ENCODE measurements around the gene NFATC1. TPM values are rescaled to one million over a fixed set of nuclear protein-coding genes. Genes with fewer than 3 reads are reported as not detected.

NFATC1 gene
- total RNA-seq, 5 donors from 2014 or later (not counting 1 experiment from before 2014, with no cell fraction given): 58.1 to 108 (median 66.0) TPM

GRCh38 chr18:79497638-79498081 is 101.9 kb downstream of the NFATC1 start:
- POLR2A ChIA-PET: no interaction called here
- DNase-seq: no peak

DNA sequence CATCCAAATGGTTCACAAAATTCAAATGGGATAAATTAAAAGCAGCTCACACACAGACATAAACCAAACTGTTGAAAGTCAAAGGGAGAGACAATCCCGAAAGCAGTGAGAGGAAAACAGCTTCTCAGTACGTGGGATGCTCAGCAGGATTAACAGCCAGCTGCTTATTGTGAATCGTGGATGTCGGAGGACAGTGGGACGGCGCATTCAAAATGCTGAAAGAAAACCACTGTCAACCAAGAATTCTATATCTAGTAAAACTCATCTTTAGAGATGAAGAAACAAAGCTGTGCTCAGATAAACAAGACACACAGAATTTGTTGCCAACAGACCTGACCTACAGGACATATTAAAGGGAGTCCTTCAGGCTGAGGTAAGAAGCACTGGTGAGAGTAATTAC is 102.9 kb downstream of the NFATC1 start:
- Histone ChIP-seq H3K4me3 (ENCODE audit: control insufficient read depth in 1 of 2, extremely low read depth in 1 of 2, low read length in 1 of 2) (no peak overlapping the region), H3K9me3 (peaks cover 6% of the 10 kb centered on the region), H3K36me3 (ENCODE audit: control insufficient read depth in 2 of 2, extremely low read depth in 1 of 2, insufficient read depth in 1 of 2, low read length in 1 of 2) (peaks cover 7 to 19% of the 10 kb centered on the region in 2 donors), H3K4me1 (ENCODE audit: control insufficient read depth in 1 of 2, extremely low read depth in 1 of 2, insufficient read depth in 2 of 2, low read length in 2 of 2) (peaks cover 0 to 6% of the 10 kb centered on the region in 2 experiments), H3K27me3 (replicated peaks in 1 of 2; ENCODE audit: control insufficient read depth in 2 of 2, extremely low read depth in 1 of 2, insufficient read depth in 2 of 2, low read length in 1 of 2) (no peaks in the 10 kb centered on the region), H3K27ac (ENCODE audit: low read length) (no peak overlapping the region)
- peaks cover 18 to 30% (median 20%) of the 10 kb centered on the region in 3 donors for H3K4me1 Mint-ChIP-seq
- 100% methylated on average over 1 of the region's 6 CpGs for WGBS (ENCODE audit: insufficient coverage)
- ChIA-PET CTCF (no interaction called here), POLR2A (interaction anchor here (0.7 kb wide), 2 partner anchors 269 to 647 kb away, joined by 3 to 4 read pairs; no protein-coding TSS in a partner anchor)
- peaks cover 15 to 29% (median 19%) of the 10 kb centered on the region in 3 donors for H3K9me3 Mint-ChIP-seq
- no peak overlapping the region for H3K27ac Mint-ChIP-seq
- DNase-seq: no peak
- H3K4me3 Mint-ChIP-seq: no peak overlapping the region
- H3K27me3 Mint-ChIP-seq: no peaks in the 10 kb centered on the region
- peaks cover 49% of the 10 kb centered on the region for H3K36me3 Mint-ChIP-seq
- no peak for ATAC-seq (replicated peaks in 1 of 4)

More at GRCh38 chr18:79497638-79498081, 101.9 kb downstream of the NFATC1 start:
- Histone ChIP-seq H3K36me3 (ENCODE audit: control insufficient read depth in 2 of 2, extremely low read depth in 1 of 2, insufficient read depth in 1 of 2, low read length in 1 of 2) (peaks cover 9 to 19% of the 10 kb centered on the region in 2 donors), H3K4me1 (ENCODE audit: control insufficient read depth in 1 of 2, extremely low read depth in 1 of 2, insufficient read depth in 2 of 2, low read length in 2 of 2) (peaks cover 0 to 3% of the 10 kb centered on the region in 2 experiments), H3K9me3 (peaks cover 6% of the 10 kb centered on the region), H3K27me3 (replicated peaks in 1 of 2; ENCODE audit: control insufficient read depth in 2 of 2, extremely low read depth in 1 of 2, insufficient read depth in 2 of 2, low read length in 1 of 2) (no peaks in the 10 kb centered on the region), H3K4me3 (ENCODE audit: control insufficient read depth in 1 of 2, extremely low read depth in 1 of 2, low read length in 1 of 2) (no peak overlapping the region), H3K27ac (ENCODE audit: low read length) (no peak overlapping the region)
- peaks cover 8 to 20% (median 10%) of the 10 kb centered on the region in 3 donors for H3K4me1 Mint-ChIP-seq
- ATAC-seq (replicated peaks in 1 of 4): no peak
- no peaks in the 10 kb centered on the region for H3K27me3 Mint-ChIP-seq
- H3K9me3 Mint-ChIP-seq: peaks cover 15 to 29% (median 19%) of the 10 kb centered on the region in 3 donors
- H3K27ac Mint-ChIP-seq: no peak overlapping the region
- H3K36me3 Mint-ChIP-seq: peaks cover 49% of the 10 kb centered on the region
- CTCF ChIA-PET: no interaction called here
- H3K4me3 Mint-ChIP-seq: no peak overlapping the region
- WGBS (ENCODE audit: insufficient coverage): no CpG with 5 or more reads among the region's 4 CpGs

DNA sequence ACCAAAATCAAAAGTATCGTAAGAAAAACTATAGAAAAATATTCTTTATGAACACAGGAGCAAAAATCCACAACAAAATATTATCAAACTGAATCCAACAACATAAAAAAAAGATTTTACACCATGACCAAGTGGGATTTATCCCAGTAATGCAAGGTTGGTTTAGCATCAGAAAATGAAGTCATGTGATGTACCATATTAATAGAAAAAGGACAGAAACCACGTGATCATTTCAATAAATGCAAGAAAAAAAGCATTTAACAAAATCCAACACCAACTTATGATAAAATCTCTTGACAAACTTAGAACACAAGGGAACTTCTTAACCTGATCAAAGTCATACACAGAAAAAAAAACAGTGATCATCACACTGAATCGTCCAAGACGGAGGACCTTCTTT is 105.3 kb downstream of the NFATC1 start:
- WGBS (ENCODE audit: insufficient coverage): 80% methylated on average over 1 of the region's 4 CpGs
- no peak overlapping the region for H3K4me3 Mint-ChIP-seq
- ChIA-PET POLR2A (no interaction called here), CTCF (no interaction called here)
- peaks cover 15 to 29% (median 15%) of the 10 kb centered on the region in 3 donors for H3K9me3 Mint-ChIP-seq
- Histone ChIP-seq H3K4me1 (ENCODE audit: control insufficient read depth in 1 of 2, extremely low read depth in 1 of 2, insufficient read depth in 2 of 2, low read length in 2 of 2) (peaks cover 3 to 20% of the 10 kb centered on the region in 2 experiments), H3K4me3 (ENCODE audit: control insufficient read depth in 1 of 2, extremely low read depth in 1 of 2, low read length in 1 of 2) (no peak overlapping the region), H3K36me3 (ENCODE audit: control insufficient read depth in 2 of 2, extremely low read depth in 1 of 2, insufficient read depth in 1 of 2, low read length in 1 of 2) (peaks cover 2 to 13% of the 10 kb centered on the region in 2 donors), H3K27ac (ENCODE audit: low read length) (no peak overlapping the region), H3K9me3 (peaks cover 6% of the 10 kb centered on the region), H3K27me3 (replicated peaks in 1 of 2; ENCODE audit: control insufficient read depth in 2 of 2, extremely low read depth in 1 of 2, insufficient read depth in 2 of 2, low read length in 1 of 2) (no peaks in the 10 kb centered on the region)
- no peak for ATAC-seq (replicated peaks in 1 of 4)
- no peaks in the 10 kb centered on the region for H3K27me3 Mint-ChIP-seq
- DNase-seq: no peak
- peaks cover 43% of the 10 kb centered on the region for H3K36me3 Mint-ChIP-seq
- no peak overlapping the region for H3K27ac Mint-ChIP-seq
- H3K4me1 Mint-ChIP-seq: peaks cover 28 to 44% (median 33%) of the 10 kb centered on the region in 3 donors

GRCh38 chr18:79502782-79503181 is 107.1 kb downstream of the NFATC1 start:
- peaks cover 46 to 54% (median 50%) of the 10 kb centered on the region in 3 donors for H3K4me1 Mint-ChIP-seq
- H3K4me1 ChIP-seq (ENCODE audit: control insufficient read depth in 1 of 2, extremely low read depth in 1 of 2, insufficient read depth in 2 of 2, low read length in 2 of 2): peaks cover 21 to 35% of the 10 kb centered on the region in 2 experiments
- DNase-seq (no peak), ATAC-seq (replicated peaks in 1 of 4) (no peak)
- peak overlapping the region; percentile 52 to 66 for H3K27ac Mint-ChIP-seq
- H3K36me3 Mint-ChIP-seq: peaks cover 27% of the 10 kb centered on the region
- H3K27me3 Mint-ChIP-seq: no peaks in the 10 kb centered on the region
- H3K27ac ChIP-seq (ENCODE audit: low read length): no peak overlapping the region
- H3K4me3 Mint-ChIP-seq: no peak overlapping the region
- peaks cover 6% of the 10 kb centered on the region for H3K9me3 ChIP-seq
- ChIA-PET POLR2A (no interaction called here), CTCF (no interaction called here)
- 40% methylated on average over 1 of the region's 4 CpGs for WGBS (ENCODE audit: insufficient coverage)
- peaks cover 15 to 27% (median 15%) of the 10 kb centered on the region in 3 donors for H3K9me3 Mint-ChIP-seq
- no peaks in the 10 kb centered on the region for H3K27me3 ChIP-seq (replicated peaks in 1 of 2; ENCODE audit: control insufficient read depth in 2 of 2, extremely low read depth in 1 of 2, insufficient read depth in 2 of 2, low read length in 1 of 2)
- H3K36me3 ChIP-seq (ENCODE audit: control insufficient read depth in 2 of 2, extremely low read depth in 1 of 2, insufficient read depth in 1 of 2, low read length in 1 of 2): no peaks in the 10 kb centered on the region
- H3K4me3 ChIP-seq (ENCODE audit: control insufficient read depth in 1 of 2, extremely low read depth in 1 of 2, low read length in 1 of 2): no peak overlapping the region

DNA sequence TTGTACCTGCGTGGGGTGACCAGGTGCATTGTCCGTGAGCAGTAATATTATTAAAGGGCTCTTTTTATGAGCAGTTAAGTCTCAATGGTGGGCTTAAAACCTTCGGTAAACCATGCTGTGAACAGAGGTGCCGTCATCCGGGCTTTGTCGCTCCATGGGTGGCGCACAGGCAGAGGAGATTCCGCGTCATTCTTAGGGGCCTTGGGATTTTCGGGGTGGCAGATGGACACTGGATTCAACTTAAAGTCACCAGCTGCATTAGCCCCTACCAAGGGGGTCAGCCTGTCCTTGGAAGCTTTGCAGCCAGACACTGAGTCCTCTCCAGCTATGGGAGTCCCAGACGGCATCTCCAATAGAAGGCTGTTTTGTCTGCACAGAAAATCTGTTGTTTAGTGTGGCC is 107.7 kb downstream of the NFATC1 start:
- peaks cover 6% of the 10 kb centered on the region for H3K9me3 ChIP-seq
- ATAC-seq (replicated peaks in 1 of 4) (no peak), DNase-seq (no peak)
- CTCF ChIA-PET: no interaction called here
- peaks cover 22% of the 10 kb centered on the region for H3K36me3 Mint-ChIP-seq
- no peaks in the 10 kb centered on the region for H3K27me3 ChIP-seq (replicated peaks in 1 of 2; ENCODE audit: control insufficient read depth in 2 of 2, extremely low read depth in 1 of 2, insufficient read depth in 2 of 2, low read length in 1 of 2)
- peak overlapping the region in 1 of 2 donors; percentile 93 for H3K27ac Mint-ChIP-seq
- H3K36me3 ChIP-seq (ENCODE audit: control insufficient read depth in 2 of 2, extremely low read depth in 1 of 2, insufficient read depth in 1 of 2, low read length in 1 of 2): no peaks in the 10 kb centered on the region
- H3K9me3 Mint-ChIP-seq: peaks cover 12 to 21% (median 13%) of the 10 kb centered on the region in 3 donors
- H3K4me3 Mint-ChIP-seq: no peak overlapping the region
- no peak overlapping the region for H3K27ac ChIP-seq (ENCODE audit: low read length)
- WGBS (ENCODE audit: insufficient coverage): 96% methylated on average over 10 of the region's 11 CpGs
- POLR2A ChIA-PET: no interaction called here
- no peak overlapping the region for H3K4me3 ChIP-seq (ENCODE audit: control insufficient read depth in 1 of 2, extremely low read depth in 1 of 2, low read length in 1 of 2)
- peaks cover 52 to 60% (median 55%) of the 10 kb centered on the region in 3 donors for H3K4me1 Mint-ChIP-seq
- H3K4me1 ChIP-seq (ENCODE audit: control insufficient read depth in 1 of 2, extremely low read depth in 1 of 2, insufficient read depth in 2 of 2, low read length in 2 of 2): peaks cover 22 to 41% of the 10 kb centered on the region in 2 experiments
- H3K27me3 Mint-ChIP-seq: no peaks in the 10 kb centered on the region

DNA sequence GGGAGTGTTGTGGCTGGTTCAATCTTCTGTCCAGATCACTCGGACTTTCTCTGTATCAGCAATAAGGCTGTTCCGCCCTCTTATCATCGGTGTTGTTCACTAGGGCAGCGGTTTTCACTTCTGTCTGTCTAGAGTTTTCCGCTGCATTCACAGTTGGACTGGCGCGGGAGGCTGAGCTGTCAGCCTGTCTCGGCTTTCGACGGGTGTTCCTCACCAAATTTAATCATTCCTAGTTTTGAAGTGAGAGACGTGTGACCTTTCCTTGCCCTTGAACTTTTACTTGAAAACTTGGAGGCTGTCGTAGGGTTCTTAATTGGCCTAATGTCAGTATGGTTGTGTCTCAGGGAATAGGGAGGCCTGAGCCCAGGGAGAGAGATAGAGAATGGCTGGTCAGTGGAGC is 108.3 kb downstream of the NFATC1 start:
- Histone ChIP-seq H3K27me3 (replicated peaks in 1 of 2; ENCODE audit: control insufficient read depth in 2 of 2, extremely low read depth in 1 of 2, insufficient read depth in 2 of 2, low read length in 1 of 2) (no peaks in the 10 kb centered on the region), H3K4me1 (ENCODE audit: control insufficient read depth in 1 of 2, extremely low read depth in 1 of 2, insufficient read depth in 2 of 2, low read length in 2 of 2) (peaks cover 24 to 44% of the 10 kb centered on the region in 2 experiments), H3K4me3 (ENCODE audit: control insufficient read depth in 1 of 2, extremely low read depth in 1 of 2, low read length in 1 of 2) (no peak overlapping the region), H3K9me3 (peaks cover 6% of the 10 kb centered on the region), H3K27ac (ENCODE audit: low read length) (peak overlapping the region; percentile 29), H3K36me3 (ENCODE audit: control insufficient read depth in 2 of 2, extremely low read depth in 1 of 2, insufficient read depth in 1 of 2, low read length in 1 of 2) (peaks cover under 1 to 1% of the 10 kb centered on the region in 2 donors)
- WGBS (ENCODE audit: insufficient coverage): 75% methylated on average over 6 of the region's 12 CpGs
- Mint-ChIP-seq H3K4me3 (peak overlapping the region in 1 of 3 donors; percentile 69), H3K27me3 (no peaks in the 10 kb centered on the region), H3K27ac (peak overlapping the region; percentile 88 to 93), H3K9me3 (peaks cover 8 to 16% (median 10%) of the 10 kb centered on the region in 3 donors), H3K4me1 (peaks cover 57 to 65% (median 58%) of the 10 kb centered on the region in 3 donors), H3K36me3 (peaks cover 19% of the 10 kb centered on the region)
- POLR2A ChIA-PET: no interaction called here
- DNase-seq: no peak
- no peak for ATAC-seq (replicated peaks in 1 of 4)
- CTCF ChIA-PET: no interaction called here
